K562 (cell line): ENCODE measurements around the gene PTBP3. TPM values are rescaled to one million over a fixed set of nuclear protein-coding genes. Genes with fewer than 3 reads are reported as not detected.

Source experiments
- ARNT ChIP-seq, 2 experiments: fragments of 450-650 bp; IDR thresholded peaks; 2 replicates each; pipeline ENCODE4 v1.6.1; 2016; ENCODE audit warnings: mild to moderate bottlenecking in 1 of 2
- BCOR ChIP-seq: fragments of 450-650 bp; IDR thresholded peaks from 2 replicates; pipeline ENCODE4 v1.6.1; 2016
- BRD4 ChIP-seq: fragments of 200-600 bp; sonication (generic); IDR thresholded peaks from 2 replicates; pipeline ENCODE4 v1.6.1; 2017; ENCODE audit warnings: inconsistent platforms
- CHD1 ChIP-seq: fragments of 200-600 bp; sonication (generic); IDR thresholded peaks from one replicate; pipeline ENCODE4 v1.6.1; 2012; ENCODE audit warnings: mild to moderate bottlenecking, moderate library complexity, low read length, inconsistent platforms
- DDX20 ChIP-seq: fragments of 450-650 bp; IDR thresholded peaks from 2 replicates; pipeline ENCODE4 v1.6.1; 2016; ENCODE audit warnings: missing genetic modification characterization, low read depth, mild to moderate bottlenecking, missing compliant biosample characterization, moderate library complexity
- HMBOX1 ChIP-seq: sonication (generic); IDR thresholded peaks from 2 replicates; pipeline ENCODE4 v1.6.1; 2016
- MED1 ChIP-seq: sonication (generic); formaldehyde crosslinking; IDR thresholded peaks from 2 replicates; pipeline ENCODE4 v1.8.1; 2023; ENCODE audit warnings: missing genetic modification reagents, borderline replicate concordance
- MITF ChIP-seq: IDR thresholded peaks from 2 replicates; pipeline ENCODE4 v1.6.1; 2014; ENCODE audit warnings: antibody characterized with exemption
- MLX ChIP-seq, 2 experiments: fragments of 450-650 bp in 1 of 2; sonication (generic) in 1 of 2; formaldehyde crosslinking; conservative IDR thresholded peaks; 2 replicates each; pipeline versions ENCODE4 v1.4.0 to v1.8.1; 2020 to 2022; ENCODE audit warnings: mild to moderate bottlenecking in 1 of 2, missing genetic modification reagents in 1 of 2
- MYBL2 ChIP-seq, 2 experiments: fragments of 450-650 bp in 1 of 2; sonication (generic) in 1 of 2; formaldehyde crosslinking in 1 of 2; IDR thresholded peaks; 2 replicates each; pipeline versions ENCODE4 v1.6.1 to v1.8.1; 2017 to 2022; ENCODE audit warnings: borderline replicate concordance in 1 of 2, inconsistent platforms in 1 of 2, low read depth in 1 of 2, mild to moderate bottlenecking in 1 of 2, missing genetic modification reagents in 1 of 2, moderate library complexity in 1 of 2
- POU5F1 ChIP-seq: fragments of 150-350 bp; IDR thresholded peaks from 2 replicates; pipeline ENCODE4 v1.6.1; 2014; ENCODE audit warnings: borderline replicate concordance, low read length, low read depth, mild to moderate bottlenecking; ENCODE audit not compliant: partially characterized antibody
- RCOR1 ChIP-seq, 2 experiments: IDR thresholded peaks; 2 replicates each; pipeline ENCODE4 v1.6.1; 2012; ENCODE audit warnings: low read depth in 2 of 2, low read length in 2 of 2, borderline replicate concordance in 1 of 2, improper control_type of control experiment in 1 of 2
- SFPQ ChIP-seq: fragments of 200-400 bp; formaldehyde crosslinking; IDR thresholded peaks from 2 replicates; pipeline ENCODE4 v1.6.1; 2017; ENCODE audit warnings: mild to moderate bottlenecking, low read depth, low read length, moderate library complexity
- SMARCC2 ChIP-seq: fragments of 450-650 bp; IDR thresholded peaks from 2 replicates; pipeline ENCODE4 v1.6.1; 2017; ENCODE audit warnings: antibody characterized with exemption, moderate library complexity, mild to moderate bottlenecking, low read depth
- TRIM24 ChIP-seq, 2 experiments: fragments of 450-650 bp; IDR thresholded peaks; 2 replicates each; pipeline ENCODE4 v1.6.1; 2016
- USF2 ChIP-seq: sonication (generic); formaldehyde crosslinking; IDR thresholded peaks from 2 replicates; pipeline ENCODE4 v1.5.0; 2020; ENCODE audit warnings: missing genetic modification reagents
- ZBTB11 ChIP-seq, 3 experiments: fragments of 200-800 bp in 1 of 3; fragments of 250-450 bp in 1 of 3; fragments of 450-650 bp in 1 of 3; sonication (Bioruptor Pico) in 1 of 3; sonication (Bioruptor generic) in 1 of 3; formaldehyde crosslinking in 1 of 3; IDR thresholded peaks; 2 replicates each; pipeline versions ENCODE4 v1.6.1 to v1.8.0; 2016 to 2022; ENCODE audit warnings: mild to moderate bottlenecking in 2 of 3, missing genetic modification characterization in 2 of 3, missing compliant biosample characterization in 1 of 3, moderate library complexity in 1 of 3
- ZFP1 ChIP-seq: fragments of 450-650 bp; formaldehyde crosslinking; IDR thresholded peaks from 2 replicates; pipeline ENCODE4 v1.4.0; 2020; ENCODE audit warnings: mild to moderate bottlenecking, mixed read lengths
- ZNF134 ChIP-seq: fragments of 250-450 bp; sonication (Bioruptor Pico); conservative IDR thresholded peaks from 2 replicates; pipeline ENCODE4 v1.4.0; 2020
- polyA plus RNA-seq, 8 experiments: library from polyadenylated mRNA; depleted of rRNA in 4 of 8; stranded (reverse) in 5 of 8; unstranded in 3 of 8; fragments of >200 nt; fragmentation: Nextera tagmentation in 2 of 8; fragmentation: Illumina TruSeq in 1 of 8; extraction: Ambion mirVana in 2 of 8; extraction: Trizol in 1 of 8; gene quantifications; 2 replicates each; pipeline versions ENCODE4 v1.2.1 to v1.2.3, GENCODE V29; 2011 to 2014; ENCODE audit warnings: inconsistent platforms in 1 of 8, missing spikeins in 1 of 8
- total RNA-seq, 7 experiments: library from RNA; depleted of rRNA in 6 of 7; stranded (reverse); fragments of >200 nt in 6 of 7; fragmentation: Illumina TruSeq in 2 of 7; extraction: Trizol in 2 of 7; gene quantifications; 2 replicates each; pipeline versions ENCODE4 v1.2.1 to v1.2.3, GENCODE V29; 2011 to 2021; ENCODE audit warnings: low replicate concordance in 1 of 7

Gene PTBP3
- total and polyA plus RNA-seq, 9 of the 15 experiments (the other 6 are each of a cell fraction or from before 2014, with no cell fraction given) = 22.4 to 132 (median 68.0) TPM

GRCh38 chr9:112299514-112299913 lies 33.9 kb downstream of the PTBP3 start (continued):
- TF ChIP-seq MED1 (CRISPR knock-in tag) (no peak), BRD4 (no peak), CHD1 (no peak), TRIM24 (IDR thresholded peaks at IDR 0.05) (no peak), ZBTB11 (CRISPR knock-in tag; IDR thresholded peaks at IDR 0.05) (no peak), RCOR1 (IDR thresholded peaks at IDR 0.05; ENCODE audit: borderline replicate concordance in 1 of 2, low read depth in 2 of 2, low read length in 2 of 2) (no peak), SFPQ (no peak), USF2 (CRISPR knock-in tag) (peak; percentile 56), POU5F1 (no peak), ARNT (IDR thresholded peaks at IDR 0.05) (no peak), HMBOX1 (no peak), MYBL2 (IDR thresholded peaks at IDR 0.05; ENCODE audit: low read depth) (no peak), MYBL2 (CRISPR knock-in tag; IDR thresholded peaks at IDR 0.05; ENCODE audit: borderline replicate concordance) (no peak), ZFP1 (CRISPR knock-in tag) (no peak), MLX (CRISPR knock-in tag; conservative IDR thresholded peaks at IDR 0.05) (no peak), SMARCC2 (no peak), MITF (no peak), ZNF134 (CRISPR knock-in tag) (no peak), BCOR (no peak), DDX20 (tag) (no peak)
